Tibial nerve (tissue), 4 donors: ENCODE results near the gene TMED6. TPM values are rescaled to one million over a fixed set of nuclear protein-coding genes. Genes with fewer than 3 reads are reported as not detected.
A peak's percentile ranks its signal among the peaks of the same experiment; 100 is the strongest.

Experiments
- DNase-seq, 2 donors: peaks; one replicate each; pipeline ENCODE4 v3.0.0-alpha.2; 2019; ENCODE audit warnings: low spot score in 2 of 2
- H3K27ac ChIP-seq, 4 donors: fragments of 200-600 bp; sonication (generic) in 3 of 4; one replicate each; pipeline ENCODE4 v1.5.1; 2017 to 2019; ENCODE audit warnings: mild to moderate bottlenecking in 1 of 4
- H3K27me3 ChIP-seq, 2 donors: fragments of 200-600 bp; sonication (generic) in 1 of 2; one replicate each; pipeline versions ENCODE4 v1.5.1 to v1.6.0; 2017 to 2019
- H3K36me3 ChIP-seq, 3 donors: fragments of 200-600 bp; sonication (generic); one replicate each; pipeline ENCODE4 v1.5.1; 2018 to 2019
- H3K4me1 ChIP-seq, 4 donors: fragments of 200-600 bp; sonication (generic) in 3 of 4; one replicate each; pipeline ENCODE4 v1.5.1; 2017 to 2019
- H3K4me3 ChIP-seq, 4 donors: fragments of 200-600 bp; sonication (generic) in 3 of 4; one replicate each; pipeline ENCODE4 v1.5.1; 2017 to 2019; ENCODE audit warnings: mild to moderate bottlenecking in 1 of 4, moderate library complexity in 1 of 4
- H3K9me3 ChIP-seq, 4 donors: fragments of 200-600 bp; sonication (generic) in 3 of 4; one replicate each; pipeline ENCODE4 v1.5.1; 2017 to 2019
- EP300 ChIP-seq, 2 donors: sonication (generic); formaldehyde crosslinking; IDR thresholded peaks; one replicate each; pipeline ENCODE4 v1.6.1; 2017; ENCODE audit warnings: antibody characterized with exemption in 2 of 2, mild to moderate bottlenecking in 1 of 2
- POLR2A ChIP-seq, 2 donors: fragments of 450-650 bp; IDR thresholded peaks; one replicate each; pipeline ENCODE4 v1.6.1; 2017; ENCODE audit warnings: antibody characterized with exemption in 2 of 2, mild to moderate bottlenecking in 2 of 2, moderate library complexity in 2 of 2
- WGBS, 2 donors: methylation state at CpG; one replicate each; pipeline ENCODE4 v1.1.5; 2018; 5-methylcytosine and 5-hydroxymethylcytosine counted together
- total RNA-seq, 4 donors: library from RNA; depleted of rRNA; stranded (reverse); fragments of >200 nt; gene quantifications; one replicate each; pipeline ENCODE4 v1.1.0, GENCODE V29; 2016
- TF ChIP-seq, protein P1 (sequence below), 5 experiments: fragments of 200-600 bp in 3 of 5; fragments of 450-650 bp in 2 of 5; sonication (generic) in 3 of 5; IDR thresholded peaks; one replicate each; pipeline ENCODE4 v1.5.1; 2016 to 2019; ENCODE audit warnings: antibody characterized with exemption in 5 of 5, mild to moderate bottlenecking in 3 of 5, moderate library complexity in 2 of 5

The TMED6 gene
- total RNA-seq, 4 donors from 2014 or later, result not detected

DNA sequence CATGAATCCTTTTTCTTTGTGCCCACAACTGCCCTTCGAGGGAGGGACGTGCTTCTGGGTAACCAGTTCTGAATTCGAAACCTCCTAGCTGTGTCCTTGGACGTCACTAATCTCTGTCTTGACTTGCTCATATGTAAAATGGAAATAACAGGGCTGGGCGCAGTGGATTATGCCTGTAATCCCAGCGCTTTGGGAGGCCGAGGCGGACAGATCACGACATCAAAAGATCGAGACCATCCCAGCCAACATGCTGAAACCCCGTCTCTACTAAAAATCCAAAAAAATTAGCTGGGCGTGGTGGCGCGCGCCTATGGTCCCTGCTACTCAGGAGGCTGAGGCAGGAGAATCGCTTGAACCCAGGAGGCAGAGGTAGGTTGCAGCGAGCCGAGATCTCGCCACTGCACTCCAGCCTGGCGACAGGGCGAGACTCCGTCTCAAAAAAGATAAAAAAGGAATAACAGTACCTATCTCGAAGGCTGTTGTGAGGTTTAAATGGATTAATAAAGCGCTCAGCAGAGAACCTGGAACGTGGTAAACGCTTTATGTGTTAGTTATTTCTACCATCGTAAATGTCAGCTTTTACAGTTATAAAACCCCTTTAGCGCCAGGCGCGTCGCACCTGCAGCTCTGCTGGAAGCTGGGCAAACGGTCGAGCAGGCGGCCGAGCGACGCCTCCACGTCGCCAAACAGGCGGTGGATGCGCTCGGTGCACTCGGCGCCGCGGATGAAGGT lies 12.9 kb downstream of the TMED6 start:
- Histone ChIP-seq H3K4me3 (peak overlapping the region; percentile 66 to 100 (median 84)), H3K4me1 (peaks cover 0 to 58% (median 23%) of the 10 kb centered on the region in 4 donors), H3K27ac (peak overlapping the region; percentile 38 to 94 (median 91)), H3K27me3 (no peaks in the 10 kb centered on the region), H3K36me3 (peaks cover 0 to 52% (median 6%) of the 10 kb centered on the region in 3 donors), H3K9me3 (no peaks in the 10 kb centered on the region)
- DNase-seq, result no peak
- WGBS, 2 donors, result 18 to 23% methylated on average over 45 to 46 of the region's 46 CpGs
- TF ChIP-seq EP300 (IDR thresholded peaks at IDR 0.05) (no peak), POLR2A (IDR thresholded peaks at IDR 0.05) (no peak)
- TF ChIP-seq, protein P1, sequence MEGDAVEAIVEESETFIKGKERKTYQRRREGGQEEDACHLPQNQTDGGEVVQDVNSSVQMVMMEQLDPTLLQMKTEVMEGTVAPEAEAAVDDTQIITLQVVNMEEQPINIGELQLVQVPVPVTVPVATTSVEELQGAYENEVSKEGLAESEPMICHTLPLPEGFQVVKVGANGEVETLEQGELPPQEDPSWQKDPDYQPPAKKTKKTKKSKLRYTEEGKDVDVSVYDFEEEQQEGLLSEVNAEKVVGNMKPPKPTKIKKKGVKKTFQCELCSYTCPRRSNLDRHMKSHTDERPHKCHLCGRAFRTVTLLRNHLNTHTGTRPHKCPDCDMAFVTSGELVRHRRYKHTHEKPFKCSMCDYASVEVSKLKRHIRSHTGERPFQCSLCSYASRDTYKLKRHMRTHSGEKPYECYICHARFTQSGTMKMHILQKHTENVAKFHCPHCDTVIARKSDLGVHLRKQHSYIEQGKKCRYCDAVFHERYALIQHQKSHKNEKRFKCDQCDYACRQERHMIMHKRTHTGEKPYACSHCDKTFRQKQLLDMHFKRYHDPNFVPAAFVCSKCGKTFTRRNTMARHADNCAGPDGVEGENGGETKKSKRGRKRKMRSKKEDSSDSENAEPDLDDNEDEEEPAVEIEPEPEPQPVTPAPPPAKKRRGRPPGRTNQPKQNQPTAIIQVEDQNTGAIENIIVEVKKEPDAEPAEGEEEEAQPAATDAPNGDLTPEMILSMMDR (IDR thresholded peaks at IDR 0.05), result no peak

DNA sequence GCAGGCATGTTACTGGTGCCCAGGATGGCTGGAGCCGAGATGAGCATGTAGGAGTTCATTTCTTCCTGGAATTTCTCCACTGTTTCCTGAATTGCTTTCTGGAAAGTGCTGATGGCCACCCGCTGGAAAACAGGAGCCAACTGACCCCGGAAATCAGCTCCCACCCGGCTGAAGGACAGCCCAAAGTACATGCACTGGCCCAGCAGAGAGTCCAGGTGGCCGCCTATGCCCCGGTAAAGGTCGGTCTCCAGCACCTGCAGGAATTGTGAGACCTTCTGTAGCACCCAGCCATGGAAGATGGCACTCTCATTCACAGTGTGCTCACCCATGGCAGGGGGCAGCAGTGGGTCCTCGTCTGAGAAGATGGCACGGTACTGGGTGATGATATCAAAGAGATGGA lies 16.9 kb downstream of the TMED6 start:
- 88 to 95% methylated on average over 8 to 9 of the region's 9 CpGs for WGBS, 2 donors
- Histone ChIP-seq H3K9me3 (no peaks in the 10 kb centered on the region), H3K4me3 (no peak overlapping the region), H3K4me1 (peaks cover 0 to 55% (median 13%) of the 10 kb centered on the region in 4 donors), H3K36me3 (peaks cover 0 to 52% (median 13%) of the 10 kb centered on the region in 3 donors), H3K27ac (no peak overlapping the region), H3K27me3 (no peaks in the 10 kb centered on the region)
- no peak for DNase-seq
- TF ChIP-seq, protein P1 (IDR thresholded peaks at IDR 0.05), result no peak
- TF ChIP-seq POLR2A (IDR thresholded peaks at IDR 0.05) (no peak), EP300 (IDR thresholded peaks at IDR 0.05) (no peak)

DNA sequence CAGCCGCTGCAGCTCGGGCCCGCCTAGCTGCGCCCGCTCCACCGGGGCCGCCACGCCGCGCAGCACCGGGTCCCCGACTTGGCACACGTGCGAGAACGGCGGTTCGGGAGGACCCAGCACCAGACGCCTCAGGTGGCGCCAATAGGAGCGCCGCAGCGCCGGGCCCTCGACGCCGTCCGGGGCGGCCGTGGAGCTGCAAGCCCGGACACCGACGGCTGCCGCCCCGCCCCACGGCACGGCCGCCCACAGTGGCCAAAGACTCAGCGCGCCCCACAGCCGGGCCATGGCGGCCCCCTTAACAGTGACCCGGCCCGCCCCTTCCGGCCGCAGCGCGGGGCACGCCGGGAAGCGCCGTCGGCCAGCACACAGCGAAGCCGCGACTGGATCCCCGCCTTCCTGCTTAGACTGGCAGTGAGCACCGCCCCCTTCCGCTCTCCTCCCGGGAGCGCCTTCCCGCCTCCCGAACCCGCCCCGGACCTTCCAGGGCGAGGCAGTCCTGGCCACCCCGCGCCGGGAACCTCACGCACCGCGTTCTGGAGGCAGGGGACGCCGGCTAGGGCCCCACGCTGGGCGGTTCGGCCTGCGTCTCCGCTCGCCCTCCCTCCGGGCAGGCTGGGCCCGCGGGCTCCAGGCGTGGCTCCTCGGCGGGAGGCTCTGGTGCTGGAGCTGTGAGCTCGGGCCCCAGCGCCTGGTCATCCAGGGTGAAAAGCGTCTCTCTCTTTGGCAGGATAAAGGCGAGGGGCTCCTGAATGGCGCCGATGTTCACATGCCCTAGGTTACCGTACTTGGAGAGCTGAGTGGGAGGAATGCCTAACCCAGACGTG lies 21.1 kb downstream of the TMED6 start, which contains the start of gene PDF:
Gene PDF (minus strand): TSS at position 303 of the 824 bp plus-strand sequence. CDS start 18 bp downstream, at position 285.
- H3K4me1 ChIP-seq, result peaks cover 7 to 65% (median 17%) of the 10 kb centered on the region in 4 donors
- peak; percentile 50 to 57 for TF ChIP-seq POLR2A (IDR thresholded peaks at IDR 0.05)
- TF ChIP-seq, protein P1 (IDR thresholded peaks at IDR 0.05), result peak in 2 of 5 experiments; percentile 16 to 52
- TF ChIP-seq EP300 (IDR thresholded peaks at IDR 0.05), result peak; percentile 57 to 92

DNA sequence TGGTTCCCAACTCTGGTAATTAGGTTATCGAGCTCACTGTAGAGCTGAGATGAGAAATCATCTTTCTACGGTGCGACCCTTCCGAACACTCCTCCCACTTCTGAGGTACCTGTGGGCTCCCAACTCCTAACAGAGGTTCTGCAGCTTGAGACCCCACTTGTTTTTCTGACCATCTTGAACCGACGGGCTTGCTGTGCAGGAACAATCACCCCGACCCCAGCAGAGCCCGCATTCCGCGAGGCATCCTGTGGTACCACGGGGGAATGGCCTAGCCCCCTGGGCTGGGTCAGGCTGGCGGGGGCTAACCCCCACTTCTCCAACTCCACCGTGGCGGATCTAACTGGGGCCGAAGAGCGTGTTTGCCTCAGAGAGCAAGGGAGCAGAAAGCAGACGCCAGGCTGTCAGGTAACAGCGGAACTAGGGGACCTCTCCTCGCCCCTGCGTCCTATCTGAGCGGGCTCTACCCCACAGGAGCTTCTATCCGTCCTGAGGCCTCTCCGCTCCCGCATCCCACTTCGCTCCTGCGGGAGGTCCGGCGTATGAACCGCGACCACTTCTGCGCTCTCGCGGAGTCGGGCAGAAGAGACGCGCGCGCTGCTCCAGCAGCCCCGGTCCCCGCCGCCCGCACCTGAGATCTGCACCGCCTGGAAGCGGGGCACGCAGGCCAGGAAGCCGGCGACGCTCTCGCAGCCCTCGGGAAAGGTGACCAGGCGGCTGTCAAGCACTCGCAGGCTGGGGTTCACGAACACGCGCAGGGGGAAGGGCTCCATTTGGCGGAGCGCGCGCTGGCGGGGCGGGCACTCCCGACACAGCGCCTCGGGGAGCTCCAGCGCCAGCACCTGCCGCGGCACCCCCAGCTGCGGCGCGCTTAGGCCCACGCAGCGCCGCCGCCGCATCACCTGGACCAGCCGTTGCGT lies 22.0 kb downstream of the TMED6 start:
- peak overlapping the region; percentile 52 to 90 (median 76) for H3K4me3 ChIP-seq
- H3K27ac ChIP-seq, result peak overlapping the region in 2 of 4 donors; percentile 89 to 92
- H3K36me3 ChIP-seq, result peaks cover 0 to 73% (median 10%) of the 10 kb centered on the region in 3 donors
- DNase-seq, result no peak
- TF ChIP-seq EP300 (IDR thresholded peaks at IDR 0.05) (no peak), POLR2A (IDR thresholded peaks at IDR 0.05) (no peak)
- TF ChIP-seq, protein P1 (IDR thresholded peaks at IDR 0.05), result no peak
- H3K27me3 ChIP-seq, result no peaks in the 10 kb centered on the region
- WGBS, 2 donors, result 14 to 21% methylated on average over 17 to 29 of the region's 77 CpGs
- peaks cover 7 to 66% (median 17%) of the 10 kb centered on the region in 4 donors for H3K4me1 ChIP-seq
- H3K9me3 ChIP-seq, result no peaks in the 10 kb centered on the region

More for the DNA sequence above, 21.1 kb downstream of the TMED6 start, which contains the start of gene PDF:
- Histone ChIP-seq H3K27me3 (no peaks in the 10 kb centered on the region), H3K9me3 (no peaks in the 10 kb centered on the region), H3K36me3 (peaks cover 0 to 73% (median 13%) of the 10 kb centered on the region in 3 donors), H3K27ac (peak within 1 kb of the TSS; percentile 75 to 95 (median 90)), H3K4me3 (peak within 1 kb of the TSS; percentile 52 to 90 (median 86))
- peak; percentile 83 to 87 for DNase-seq
- 0 to 1% methylated on average over 8 to 32 of the region's 93 CpGs for WGBS, 2 donors
